Measurements from ENCODE around the gene SEMA5A.

SEMA5A gene

GRCh38 chr5:9192266-9192665 is 353.6 kb downstream of the SEMA5A start:
- H3K27me3 ChIP-seq (ENCODE audit: insufficient read depth, poor library complexity, severe bottlenecking) = no peaks in the 10 kb centered on the region
- TF ChIP-seq REST (IDR thresholded peaks at IDR 0.05; ENCODE audit: insufficient replicate concordance, low read depth) (no peak), CTCF (IDR thresholded peaks at IDR 0.05; ENCODE audit: insufficient read depth, low read length) (no peak), SPI1 (IDR thresholded peaks at IDR 0.05; ENCODE audit: borderline replicate concordance, low read depth) (no peak), POLR2AphosphoS5 (IDR thresholded peaks at IDR 0.05; ENCODE audit: low read depth) (no peak)
- DNase-seq (ENCODE audit: low read depth in 1 of 2, low spot score in 1 of 2) = no peak
- H3K27ac ChIP-seq (replicated peaks) = no peak overlapping the region
- no peak overlapping the region for H3K4me3 ChIP-seq (replicated peaks; ENCODE audit: insufficient read depth, low read length)

- Histone ChIP-seq H3K4me3 (replicated peaks; ENCODE audit: insufficient read depth, low read length) (no peak overlapping the region), H3K27me3 (ENCODE audit: insufficient read depth, poor library complexity, severe bottlenecking) (no peaks in the 10 kb centered on the region), H3K27ac (replicated peaks) (no peak overlapping the region)
- TF ChIP-seq GABPA (IDR thresholded peaks at IDR 0.05; ENCODE audit: low read depth) (no peak), SPI1 (IDR thresholded peaks at IDR 0.05; ENCODE audit: borderline replicate concordance, low read depth) (no peak), POLR2AphosphoS5 (IDR thresholded peaks at IDR 0.05; ENCODE audit: low read depth) (no peak), CTCF (IDR thresholded peaks at IDR 0.05; ENCODE audit: insufficient read depth, low read length) (no peak), REST (IDR thresholded peaks at IDR 0.05; ENCODE audit: insufficient replicate concordance, low read depth) (no peak)
- DNase-seq (ENCODE audit: low read depth in 1 of 2, low spot score in 1 of 2) = no peak
Observed at GRCh38 chr5:9189681-9190080, 356.2 kb downstream of the SEMA5A start.

- no peaks in the 10 kb centered on the region for H3K27me3 ChIP-seq (ENCODE audit: insufficient read depth, poor library complexity, severe bottlenecking)
- no peak overlapping the region for H3K27ac ChIP-seq (replicated peaks)
- no peak overlapping the region for H3K4me3 ChIP-seq (replicated peaks; ENCODE audit: insufficient read depth, low read length)
- no peak for DNase-seq (ENCODE audit: low read depth in 1 of 2, low spot score in 1 of 2)
- TF ChIP-seq REST (IDR thresholded peaks at IDR 0.05; ENCODE audit: insufficient replicate concordance, low read depth) (no peak), CTCF (IDR thresholded peaks at IDR 0.05; ENCODE audit: insufficient read depth, low read length) (no peak), GABPA (IDR thresholded peaks at IDR 0.05; ENCODE audit: low read depth) (no peak), POLR2AphosphoS5 (IDR thresholded peaks at IDR 0.05; ENCODE audit: low read depth) (no peak), SPI1 (IDR thresholded peaks at IDR 0.05; ENCODE audit: borderline replicate concordance, low read depth) (no peak)
Observed at GRCh38 chr5:9188956-9189355, 356.9 kb downstream of the SEMA5A start.
